Measurements from ENCODE around the gene ETV4. TPM values are rescaled to one million over a fixed set of nuclear protein-coding genes. Genes with fewer than 3 reads are reported as not detected.

ETV4 gene
- total RNA-seq, 1 donor from 2014 or later, result 3.2 TPM

- TF ChIP-seq CTCF (IDR thresholded peaks at IDR 0.05; ENCODE audit: insufficient read depth, low read length, severe bottlenecking), result no peak
- Histone ChIP-seq H3K36me3 (ENCODE audit: control insufficient read depth, insufficient read depth, low read length) (peaks cover 4% of the 10 kb centered on the region), H3K27me3 (ENCODE audit: control insufficient read depth, insufficient read depth, low read length) (no peaks in the 10 kb centered on the region), H3K4me3 (ENCODE audit: low read depth, low read length) (no peak overlapping the region)
- no peak for FAIRE-seq
- DNase-seq (ENCODE audit: low read depth), result peak; percentile 26
Measured at GRCh38 chr17:43530288-43531081, 15.7 kb downstream of the ETV4 start.

DNA sequence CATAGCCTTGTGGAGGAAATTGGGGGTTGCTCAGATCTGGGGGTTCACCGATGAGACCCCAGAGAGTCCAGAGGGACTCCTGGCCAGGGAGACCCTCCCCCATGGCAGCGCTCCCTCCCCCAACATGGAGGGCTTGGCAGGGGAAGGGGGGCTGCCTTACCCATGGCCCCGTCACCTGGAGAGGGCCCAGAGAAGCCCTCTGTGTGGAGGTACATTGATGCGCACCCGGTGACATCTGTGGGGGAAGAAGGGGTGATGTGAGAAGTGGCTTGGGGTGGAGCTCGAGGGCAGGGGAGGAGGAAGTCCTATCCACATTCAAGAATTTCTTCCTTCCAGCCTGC is 16.2 kb downstream of the ETV4 start:
- DNase-seq (ENCODE audit: low read depth) (no peak), FAIRE-seq (no peak)
- Histone ChIP-seq H3K27me3 (ENCODE audit: control insufficient read depth, insufficient read depth, low read length) (no peaks in the 10 kb centered on the region), H3K4me3 (ENCODE audit: low read depth, low read length) (no peak overlapping the region), H3K36me3 (ENCODE audit: control insufficient read depth, insufficient read depth, low read length) (peaks cover 6% of the 10 kb centered on the region)
- TF ChIP-seq CTCF (IDR thresholded peaks at IDR 0.05; ENCODE audit: insufficient read depth, low read length, severe bottlenecking), result no peak

DNA sequence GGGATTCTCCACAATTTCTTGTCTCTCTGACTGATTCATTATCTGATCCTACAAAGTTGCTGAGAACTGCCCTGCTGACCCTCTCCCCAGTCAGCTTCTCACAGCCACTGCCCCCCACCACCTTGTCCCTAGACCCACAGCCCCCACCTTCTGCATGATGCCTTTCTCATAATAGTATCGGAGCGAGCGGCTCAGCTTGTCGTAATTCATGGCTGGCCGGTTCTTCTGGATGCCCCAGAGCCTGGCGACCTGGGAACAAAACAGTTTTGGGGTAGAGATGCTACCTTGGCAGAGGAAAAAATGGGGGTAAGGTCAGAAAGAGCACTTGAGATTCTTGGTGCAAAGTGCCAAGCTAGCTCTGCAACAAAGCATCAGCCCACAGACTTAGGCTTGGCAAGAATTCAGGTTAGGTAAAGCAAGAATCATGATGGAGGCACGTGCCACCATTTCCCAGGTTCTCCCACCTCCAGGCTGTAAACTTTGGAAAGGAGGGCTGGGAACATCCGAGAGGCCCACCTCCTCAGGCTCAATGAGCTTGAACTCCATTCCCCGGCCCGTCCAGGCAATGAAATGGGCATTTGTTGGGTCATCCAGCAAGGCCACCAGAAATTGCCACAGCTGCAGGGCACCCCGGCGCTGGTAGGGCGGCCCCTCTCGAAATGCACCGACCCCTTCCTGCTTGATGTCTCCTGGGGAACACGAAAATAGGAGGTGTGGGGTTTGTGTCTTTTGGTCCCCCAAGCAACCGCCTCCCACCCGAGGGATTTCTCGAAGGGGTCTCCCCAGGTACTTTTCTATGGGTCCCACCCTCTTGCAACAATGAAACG is 16.9 kb downstream of the ETV4 start:
- DNase-seq (ENCODE audit: low read depth) (no peak), FAIRE-seq (no peak)
- TF ChIP-seq CTCF (IDR thresholded peaks at IDR 0.05; ENCODE audit: insufficient read depth, low read length, severe bottlenecking), result no peak
- Histone ChIP-seq H3K27me3 (ENCODE audit: control insufficient read depth, insufficient read depth, low read length) (no peaks in the 10 kb centered on the region), H3K36me3 (ENCODE audit: control insufficient read depth, insufficient read depth, low read length) (peaks cover 9% of the 10 kb centered on the region), H3K4me3 (ENCODE audit: low read depth, low read length) (no peak overlapping the region)

DNA sequence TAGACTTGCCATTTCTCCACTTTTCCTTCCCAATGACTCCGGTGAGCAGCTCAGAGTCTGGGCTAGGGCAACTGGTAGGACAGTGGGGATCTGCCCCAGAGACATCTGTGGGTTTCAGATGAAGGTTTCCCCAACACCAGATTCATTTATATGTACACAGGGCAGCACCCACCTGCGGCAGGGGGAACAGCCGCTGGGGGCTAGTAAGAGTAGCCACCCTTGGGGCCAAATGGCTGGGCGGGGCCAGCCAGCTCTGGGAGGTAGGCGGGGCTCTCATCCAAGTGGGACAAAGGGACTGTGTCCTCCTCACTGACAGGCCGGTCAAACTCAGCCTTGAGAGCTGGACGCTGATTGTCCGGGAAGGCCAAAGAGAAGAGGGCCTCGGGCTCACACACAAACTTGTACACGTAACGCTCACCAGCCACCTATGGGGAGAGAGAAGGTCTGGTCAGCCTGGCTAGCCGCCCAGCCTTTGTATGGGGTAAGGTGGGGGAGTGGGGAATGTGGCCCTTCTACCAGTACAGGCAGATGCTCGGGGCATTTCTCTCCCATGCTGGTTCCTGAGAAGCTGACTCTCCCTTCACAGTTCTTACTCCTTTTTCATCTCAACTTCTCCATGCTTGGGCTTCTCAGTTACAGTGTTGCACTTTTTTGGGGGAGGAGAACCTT is 17.7 kb downstream of the ETV4 start:
- no peak overlapping the region for H3K4me3 ChIP-seq (ENCODE audit: low read depth, low read length)
- TF ChIP-seq CTCF (IDR thresholded peaks at IDR 0.05; ENCODE audit: insufficient read depth, low read length, severe bottlenecking), result no peak
- no peak for FAIRE-seq
- peaks cover 12% of the 10 kb centered on the region for H3K36me3 ChIP-seq (ENCODE audit: control insufficient read depth, insufficient read depth, low read length)
- H3K27me3 ChIP-seq (ENCODE audit: control insufficient read depth, insufficient read depth, low read length), result no peaks in the 10 kb centered on the region
- no peak for DNase-seq (ENCODE audit: low read depth)

DNA sequence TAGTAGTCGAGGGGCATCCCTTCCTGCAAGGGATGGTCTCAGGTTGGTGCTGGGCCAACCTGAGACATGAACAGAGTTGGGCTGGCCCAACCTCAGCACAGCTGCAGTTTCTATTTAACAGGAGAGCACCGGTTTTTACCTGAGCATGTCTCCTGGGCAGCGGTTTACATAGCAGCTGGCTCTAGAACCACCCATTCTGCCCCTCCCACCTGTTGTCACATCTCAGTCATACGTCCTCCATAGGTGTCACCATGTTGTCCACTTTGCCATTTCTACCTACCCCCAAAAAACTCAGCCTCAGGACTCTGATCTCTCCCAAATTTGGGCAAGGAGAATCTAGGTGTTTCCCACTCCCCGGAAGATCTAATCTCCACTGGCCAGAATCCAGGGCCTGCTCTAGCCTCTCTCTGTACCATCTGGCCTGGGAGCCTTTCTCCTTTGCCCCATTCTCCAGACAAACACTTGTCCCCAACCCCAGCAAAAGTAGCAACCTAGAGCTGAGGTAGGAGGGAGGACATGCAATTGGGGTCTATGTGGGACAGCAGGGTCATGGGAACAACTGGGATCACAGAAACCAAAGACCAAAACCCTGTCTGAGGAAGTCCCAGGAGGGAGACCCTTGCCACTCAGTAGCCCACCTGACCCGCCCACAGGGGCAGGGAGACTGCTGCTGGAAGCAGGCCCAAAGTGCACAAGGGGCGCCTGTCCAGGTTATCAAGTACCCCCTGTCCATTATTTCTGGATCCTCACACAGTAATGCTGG is 19.1 kb downstream of the ETV4 start:
- Histone ChIP-seq H3K4me3 (ENCODE audit: low read depth, low read length) (no peak overlapping the region), H3K36me3 (ENCODE audit: control insufficient read depth, insufficient read depth, low read length) (peaks cover 17% of the 10 kb centered on the region), H3K27me3 (ENCODE audit: control insufficient read depth, insufficient read depth, low read length) (no peaks in the 10 kb centered on the region)
- no peak for TF ChIP-seq CTCF (IDR thresholded peaks at IDR 0.05; ENCODE audit: insufficient read depth, low read length, severe bottlenecking)
- DNase-seq (ENCODE audit: low read depth), result no peak
- FAIRE-seq, result no peak
